ENCODE results near the gene ODAD4.

ODAD4 gene

GRCh38 chr17:41971721-41972523, 41.5 kb downstream of the ODAD4 start:
- DNase-seq (ENCODE audit: low read depth) = no peak

- no peak for DNase-seq (ENCODE audit: low read depth)
Measured at GRCh38 chr17:41972571-41973407, 42.4 kb downstream of the ODAD4 start.

- DNase-seq (ENCODE audit: low read depth) = no peak
Measured at GRCh38 chr17:41973408-41973811, 43.0 kb downstream of the ODAD4 start.

- DNase-seq (ENCODE audit: low read depth) = no peak
Measured at GRCh38 chr17:41974031-41974430, 43.6 kb downstream of the ODAD4 start.

GRCh38 chr17:41974658-41975057, 44.2 kb downstream of the ODAD4 start:
- DNase-seq (ENCODE audit: low read depth) = no peak

- no peak for DNase-seq (ENCODE audit: low read depth)
Measured at GRCh38 chr17:41975099-41976083, 45.0 kb downstream of the ODAD4 start.

GRCh38 chr17:41976142-41976768, 45.8 kb downstream of the ODAD4 start:
- DNase-seq (ENCODE audit: low read depth) = no peak

GRCh38 chr17:41977991-41978390, 47.6 kb downstream of the ODAD4 start:
- no peak for DNase-seq (ENCODE audit: low read depth)

- DNase-seq (ENCODE audit: low read depth) = no peak
Measured at GRCh38 chr17:41982026-41982760, 51.8 kb downstream of the ODAD4 start.

GRCh38 chr17:41984454-41984853, 54.0 kb downstream of the ODAD4 start:
- no peak for DNase-seq (ENCODE audit: low read depth)

- DNase-seq (ENCODE audit: low read depth) = no peak
Measured at GRCh38 chr17:41985919-41986318, 55.5 kb downstream of the ODAD4 start.

- no peak for DNase-seq (ENCODE audit: low read depth)
Measured at GRCh38 chr17:41986634-41987033, 56.2 kb downstream of the ODAD4 start.

- DNase-seq (ENCODE audit: low read depth) = no peak
Measured at GRCh38 chr17:41987642-41988041, 57.2 kb downstream of the ODAD4 start.

GRCh38 chr17:41988418-41988817, 58.0 kb downstream of the ODAD4 start:
- no peak for DNase-seq (ENCODE audit: low read depth)

- DNase-seq (ENCODE audit: low read depth) = no peak
Measured at GRCh38 chr17:41989702-41990419, 59.4 kb downstream of the ODAD4 start.

GRCh38 chr17:41992576-41992975, 62.2 kb downstream of the ODAD4 start:
- DNase-seq (ENCODE audit: low read depth) = no peak

- no peak for DNase-seq (ENCODE audit: low read depth)
Measured at GRCh38 chr17:41996855-41997164, 66.4 kb downstream of the ODAD4 start.

GRCh38 chr17:41998497-41998896, 68.1 kb downstream of the ODAD4 start:
- DNase-seq (ENCODE audit: low read depth) = no peak

GRCh38 chr17:42000413-42001133, 70.2 kb downstream of the ODAD4 start:
- DNase-seq (ENCODE audit: low read depth) = no peak

GRCh38 chr17:42001729-42002128, 71.3 kb downstream of the ODAD4 start:
- DNase-seq (ENCODE audit: low read depth) = no peak
